Measurements from ENCODE around the gene CCDC184.
A peak's percentile ranks its signal among the peaks of the same experiment; 100 is the strongest.
"Not testable (repeated sequence)": the region's sequence is repeated elsewhere in the genome, so short reads cannot be mapped to it uniquely, and the experiment has no call there.

Gene CCDC184

GRCh38 chr12:48183091-48183875 lies at the start of gene CCDC184:
TSS of gene CCDC184 (plus strand) at chr12:48183644. CDS start at chr12:48184123, 479 bp downstream.
- peak; percentile 28 for DNase-seq (ENCODE audit: low read depth)

GRCh38 chr12:48135027-48135426 lies 48.4 kb upstream of the CCDC184 start:
- DNase-seq (ENCODE audit: low read depth) = no peak

- DNase-seq (ENCODE audit: low read depth) = no peak
These were observed 40.4 kb upstream of the CCDC184 start for GRCh38 chr12:48142818-48143674.

GRCh38 chr12:48143898-48144297 lies 39.5 kb upstream of the CCDC184 start:
- DNase-seq (ENCODE audit: low read depth) = no peak

GRCh38 chr12:48145981-48146380 lies 37.5 kb upstream of the CCDC184 start:
- DNase-seq (ENCODE audit: low read depth) = no peak

GRCh38 chr12:48151103-48151771 lies 32.2 kb upstream of the CCDC184 start:
- DNase-seq (ENCODE audit: low read depth) = no peak

GRCh38 chr12:48155786-48156185 lies 27.7 kb upstream of the CCDC184 start:
- not testable (repeated sequence) for DNase-seq (ENCODE audit: low read depth)

- no peak for DNase-seq (ENCODE audit: low read depth)
These were observed 26.8 kb upstream of the CCDC184 start for GRCh38 chr12:48156652-48157017.

- peak; percentile 96 for DNase-seq (ENCODE audit: low read depth)
These were observed 26.2 kb upstream of the CCDC184 start, which contains the start of gene ASB8 for GRCh38 chr12:48157018-48157888. TSS of gene ASB8 (minus strand) at chr12:48157515. CDS start at chr12:48153496, 4,019 bp downstream.

- no peak for DNase-seq (ENCODE audit: low read depth)
These were observed 25.5 kb upstream of the CCDC184 start for GRCh38 chr12:48157889-48158370.

GRCh38 chr12:48160046-48160445 lies 23.4 kb upstream of the CCDC184 start:
- DNase-seq (ENCODE audit: low read depth) = no peak

GRCh38 chr12:48160807-48161206 lies 22.6 kb upstream of the CCDC184 start:
- no peak for DNase-seq (ENCODE audit: low read depth)

GRCh38 chr12:48163150-48163747 lies 20.2 kb upstream of the CCDC184 start:
- DNase-seq (ENCODE audit: low read depth) = no peak

- no peak for DNase-seq (ENCODE audit: low read depth)
These were observed 19.0 kb upstream of the CCDC184 start for GRCh38 chr12:48164451-48164850.

GRCh38 chr12:48165089-48165981 lies 18.1 kb upstream of the CCDC184 start:
- DNase-seq (ENCODE audit: low read depth) = no peak

- no peak for DNase-seq (ENCODE audit: low read depth)
These were observed 14.4 kb upstream of the CCDC184 start for GRCh38 chr12:48169011-48169410.

GRCh38 chr12:48175613-48176416 lies 7.6 kb upstream of the CCDC184 start:
- DNase-seq (ENCODE audit: low read depth) = no peak

- no peak for DNase-seq (ENCODE audit: low read depth)
These were observed 7.1 kb upstream of the CCDC184 start for GRCh38 chr12:48176417-48176751.

GRCh38 chr12:48177982-48178381 lies 5.5 kb upstream of the CCDC184 start:
- no peak for DNase-seq (ENCODE audit: low read depth)

Measured in stimulated activated CD8-positive, alpha-beta memory T cell treated with anti-CD3 and anti-CD28 coated beads, Interleukin-15, amount 100 ng/mL, for 24 hours (primary cell).